ENCODE measurements around the gene PPP2R5C.

DNA sequence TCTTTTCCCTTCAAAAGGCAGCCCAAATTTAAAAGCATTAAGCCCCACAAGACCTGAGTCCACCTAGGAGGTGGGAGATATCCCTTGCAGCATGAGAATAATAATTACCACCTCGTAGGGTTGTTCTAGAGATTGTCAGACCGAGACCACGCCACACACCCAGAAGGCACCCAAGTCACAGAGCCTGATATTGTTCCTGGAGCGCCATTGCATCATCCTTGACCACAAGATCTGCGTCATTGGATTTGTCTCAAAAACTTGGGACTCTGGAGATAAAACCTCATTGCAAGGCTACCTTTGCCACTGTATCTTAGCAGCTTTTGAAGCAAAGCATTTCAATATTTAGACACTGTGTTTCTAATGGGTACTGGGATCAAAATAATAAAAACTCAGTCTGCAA, 29.4 kb upstream of the PPP2R5C start:
- TF ChIP-seq POLR2A (IDR thresholded peaks at IDR 0.05; ENCODE audit: low read depth, low read length) = no peak
- TF ChIP-seq POLR2AphosphoS5 (IDR thresholded peaks at IDR 0.05; ENCODE audit: low read depth, low read length) = no peak
- no peak for TF ChIP-seq TAF1 (IDR thresholded peaks at IDR 0.05; ENCODE audit: low read depth, low read length)
- TF ChIP-seq SPI1 (IDR thresholded peaks at IDR 0.05; ENCODE audit: low read depth, low read length) = no peak
- TF ChIP-seq PAX5 (IDR thresholded peaks at IDR 0.05; ENCODE audit: insufficient read depth, low read length, severe bottlenecking) = no peak
- no peak for TF ChIP-seq POU2F2 (IDR thresholded peaks at IDR 0.05; ENCODE audit: low read depth, low read length)
